ENCODE measurements around the gene MPPED1.

DNA sequence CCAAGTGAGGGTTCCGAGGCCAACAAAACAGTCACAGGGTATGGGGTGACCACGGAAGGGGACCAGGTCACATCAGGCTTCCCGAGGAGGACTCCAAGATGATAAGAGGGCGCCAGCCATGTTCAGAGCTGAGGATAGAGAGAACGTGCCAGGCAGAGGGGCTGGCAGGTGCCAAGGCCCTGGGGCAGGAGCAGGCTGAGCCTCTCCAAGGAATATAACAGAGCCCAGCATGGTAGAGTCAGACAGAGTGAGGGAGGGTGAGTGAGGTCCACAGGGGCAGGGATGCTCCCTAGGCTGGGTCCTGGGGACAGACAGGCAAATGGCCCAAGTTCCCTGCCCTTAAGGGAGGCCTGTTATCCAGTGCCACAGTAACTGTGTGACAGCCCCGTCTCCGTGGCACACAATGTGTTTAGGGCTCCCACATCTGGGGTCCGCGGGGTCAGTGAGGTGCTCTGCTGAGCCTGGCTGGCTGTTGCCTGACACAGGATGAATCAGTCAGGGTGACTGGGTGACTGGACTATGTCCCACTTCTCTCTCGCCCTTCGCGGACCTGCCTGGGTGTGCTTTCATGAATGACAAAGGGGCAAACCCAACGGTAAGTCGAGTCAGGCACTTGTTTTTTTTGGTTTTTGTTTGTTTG, 105.3 kb downstream of the MPPED1 start:
- TF ChIP-seq, protein P1, sequence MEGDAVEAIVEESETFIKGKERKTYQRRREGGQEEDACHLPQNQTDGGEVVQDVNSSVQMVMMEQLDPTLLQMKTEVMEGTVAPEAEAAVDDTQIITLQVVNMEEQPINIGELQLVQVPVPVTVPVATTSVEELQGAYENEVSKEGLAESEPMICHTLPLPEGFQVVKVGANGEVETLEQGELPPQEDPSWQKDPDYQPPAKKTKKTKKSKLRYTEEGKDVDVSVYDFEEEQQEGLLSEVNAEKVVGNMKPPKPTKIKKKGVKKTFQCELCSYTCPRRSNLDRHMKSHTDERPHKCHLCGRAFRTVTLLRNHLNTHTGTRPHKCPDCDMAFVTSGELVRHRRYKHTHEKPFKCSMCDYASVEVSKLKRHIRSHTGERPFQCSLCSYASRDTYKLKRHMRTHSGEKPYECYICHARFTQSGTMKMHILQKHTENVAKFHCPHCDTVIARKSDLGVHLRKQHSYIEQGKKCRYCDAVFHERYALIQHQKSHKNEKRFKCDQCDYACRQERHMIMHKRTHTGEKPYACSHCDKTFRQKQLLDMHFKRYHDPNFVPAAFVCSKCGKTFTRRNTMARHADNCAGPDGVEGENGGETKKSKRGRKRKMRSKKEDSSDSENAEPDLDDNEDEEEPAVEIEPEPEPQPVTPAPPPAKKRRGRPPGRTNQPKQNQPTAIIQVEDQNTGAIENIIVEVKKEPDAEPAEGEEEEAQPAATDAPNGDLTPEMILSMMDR (IDR thresholded peaks at IDR 0.05; ENCODE audit: insufficient read depth, low read length, poor library complexity, severe bottlenecking): no peak
- no peak for TF ChIP-seq EZH2phosphoT487 (conservative IDR thresholded peaks at IDR 0.05; ENCODE audit: low read length)

All from SU-DHL-6 (cell line).